Hematopoietic multipotent progenitor cell treated with erythropoietin and hydrocortisone succinate and interleukin-3 and kit ligand, for 6 days (in vitro differentiated cells): ENCODE measurements around the gene ASAP2.

Experiments used
- DNase-seq: peaks from one replicate; pipeline ENCODE4 v3.0.0-alpha.2; 2015

The ASAP2 gene

GRCh38 chr2:9330612-9331270 is 124.1 kb downstream of the ASAP2 start:
- peak; percentile 9 for DNase-seq

- peak; percentile 83 for DNase-seq
Measured at GRCh38 chr2:9331704-9332103, 125.1 kb downstream of the ASAP2 start.

GRCh38 chr2:9332136-9332852 is 125.7 kb downstream of the ASAP2 start:
- no peak for DNase-seq

- no peak for DNase-seq
Measured at GRCh38 chr2:9332853-9333245, 126.2 kb downstream of the ASAP2 start.

GRCh38 chr2:9333591-9334171 is 127.1 kb downstream of the ASAP2 start:
- peak; percentile 86 for DNase-seq

- no peak for DNase-seq
Measured at GRCh38 chr2:9334761-9335160, 128.1 kb downstream of the ASAP2 start.

- DNase-seq, result peak; percentile 53
Measured at GRCh38 chr2:9335322-9335832, 128.8 kb downstream of the ASAP2 start.

- peak; percentile 52 for DNase-seq
Measured at GRCh38 chr2:9336241-9336575, 129.6 kb downstream of the ASAP2 start.

- peak; percentile 95 for DNase-seq
Measured at GRCh38 chr2:9336576-9337314, 130.1 kb downstream of the ASAP2 start.

- DNase-seq, result no peak
Measured at GRCh38 chr2:9337901-9338300, 131.3 kb downstream of the ASAP2 start.

- no peak for DNase-seq
Measured at GRCh38 chr2:9341337-9341887, 134.8 kb downstream of the ASAP2 start.

- no peak for DNase-seq
Measured at GRCh38 chr2:9342659-9343058, 136.0 kb downstream of the ASAP2 start.

- DNase-seq, result no peak
Measured at GRCh38 chr2:9343524-9343923, 136.9 kb downstream of the ASAP2 start.

- DNase-seq, result no peak
Measured at GRCh38 chr2:9344434-9344833, 137.8 kb downstream of the ASAP2 start.

- no peak for DNase-seq
Measured at GRCh38 chr2:9345343-9345742, 138.7 kb downstream of the ASAP2 start.

- no peak for DNase-seq
Measured at GRCh38 chr2:9345997-9346396, 139.4 kb downstream of the ASAP2 start.

GRCh38 chr2:9346885-9347284 is 140.3 kb downstream of the ASAP2 start:
- DNase-seq, result no peak

- no peak for DNase-seq
Measured at GRCh38 chr2:9347411-9347881, 140.8 kb downstream of the ASAP2 start.

GRCh38 chr2:9354318-9354717 is 147.7 kb downstream of the ASAP2 start:
- no peak for DNase-seq

- DNase-seq, result no peak
Measured at GRCh38 chr2:9355270-9355669, 148.7 kb downstream of the ASAP2 start.

GRCh38 chr2:9355716-9356115 is 149.1 kb downstream of the ASAP2 start:
- no peak for DNase-seq

GRCh38 chr2:9356261-9356660 is 149.6 kb downstream of the ASAP2 start:
- DNase-seq, result no peak

GRCh38 chr2:9358846-9359245 is 152.2 kb downstream of the ASAP2 start:
- DNase-seq, result no peak
